Colonic mucosa (tissue), 4 donors: ENCODE measurements around the gene INTS11. TPM values are rescaled to one million over a fixed set of nuclear protein-coding genes. Genes with fewer than 3 reads are reported as not detected.
"Not testable (repeated sequence)": the region's sequence is repeated elsewhere in the genome, so short reads cannot be mapped to it uniquely, and the experiment has no call there.

Experiments used
- DNase-seq: peaks from one replicate; pipeline ENCODE4 v3.0.0-alpha.2; 2020
- H3K27ac ChIP-seq: fragments of 200-600 bp; one replicate; pipeline ENCODE4 v1.8.0; 2021
- H3K27me3 ChIP-seq: fragments of 200-600 bp; one replicate; pipeline ENCODE4 v1.8.0; 2021
- H3K36me3 ChIP-seq: fragments of 200-600 bp; one replicate; pipeline ENCODE4 v1.8.0; 2021
- H3K4me1 ChIP-seq: fragments of 200-600 bp; one replicate; pipeline ENCODE4 v1.8.0; 2021; ENCODE audit warnings: mild to moderate bottlenecking
- H3K4me3 ChIP-seq: fragments of 200-600 bp; one replicate; pipeline ENCODE4 v1.8.0; 2021
- H3K9ac ChIP-seq, 2 donors: one replicate each; pipeline ENCODE4 v1.7.0; 2013; ENCODE audit warnings: control low read depth in 2 of 2, low read depth in 2 of 2, low read length in 2 of 2
- H3K9me3 ChIP-seq: fragments of 200-600 bp; one replicate; pipeline ENCODE4 v1.8.0; 2021
- intact Hi-C: fragments of 100-400 bp; cut with DNase I; formaldehyde crosslinking; loops from one replicate; pipeline ENCODE4 v1.14.1; 2022
- total RNA-seq, 2 donors: library from RNA; stranded (reverse); fragmentation: NEBNext Ultra II Directional in 1 of 2; extraction: Animal tissue kit (Norgen Biotek cat#: 25700) in 1 of 2; gene quantifications; one replicate each; pipeline ENCODE4 v1.2.1, GENCODE V29; 2021
- TF ChIP-seq, protein P1 (sequence below): fragments of 200-600 bp; IDR thresholded peaks from one replicate; pipeline ENCODE4 v1.8.0; 2022; ENCODE audit warnings: antibody characterized with exemption, mild to moderate bottlenecking
- donor health status: healthy.
- donor health status: DM: no; HTN: no; CAD: no.
- donor health status: DM: no; HTN: no; CAD: no.

INTS11 gene
- total RNA-seq, 2 donors from 2014 or later: 70.6 to 126 TPM

DNA sequence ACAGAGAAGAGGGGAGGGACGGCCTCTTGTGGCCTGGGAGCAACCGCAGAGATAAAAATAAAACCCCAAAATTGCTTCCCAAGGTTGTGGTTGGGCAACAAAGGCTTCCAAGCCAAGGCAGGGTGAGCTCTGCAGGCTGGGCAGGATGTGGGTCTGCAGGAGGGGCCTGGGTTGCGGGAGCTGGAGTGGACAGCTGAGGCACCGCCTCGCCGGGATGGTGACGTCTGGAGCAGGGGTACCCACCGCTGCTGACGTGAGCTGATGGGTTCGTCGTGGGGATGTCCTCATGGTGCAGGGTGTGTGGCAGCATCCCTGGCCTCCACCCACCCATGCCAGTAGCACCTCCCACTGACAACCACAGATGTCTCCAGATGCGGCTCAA lies 46.9 kb upstream of the INTS11 start:
- Histone ChIP-seq H3K27me3 (no peaks in the 10 kb centered on the region), H3K4me3 (no peak overlapping the region), H3K36me3 (no peaks in the 10 kb centered on the region), H3K27ac (no peak overlapping the region), H3K4me1 (peaks cover 23% of the 10 kb centered on the region), H3K9ac (no peak overlapping the region), H3K9me3 (no peaks in the 10 kb centered on the region)
- no peak for DNase-seq
- intact Hi-C loops: no loop called here
- TF ChIP-seq, protein P1, sequence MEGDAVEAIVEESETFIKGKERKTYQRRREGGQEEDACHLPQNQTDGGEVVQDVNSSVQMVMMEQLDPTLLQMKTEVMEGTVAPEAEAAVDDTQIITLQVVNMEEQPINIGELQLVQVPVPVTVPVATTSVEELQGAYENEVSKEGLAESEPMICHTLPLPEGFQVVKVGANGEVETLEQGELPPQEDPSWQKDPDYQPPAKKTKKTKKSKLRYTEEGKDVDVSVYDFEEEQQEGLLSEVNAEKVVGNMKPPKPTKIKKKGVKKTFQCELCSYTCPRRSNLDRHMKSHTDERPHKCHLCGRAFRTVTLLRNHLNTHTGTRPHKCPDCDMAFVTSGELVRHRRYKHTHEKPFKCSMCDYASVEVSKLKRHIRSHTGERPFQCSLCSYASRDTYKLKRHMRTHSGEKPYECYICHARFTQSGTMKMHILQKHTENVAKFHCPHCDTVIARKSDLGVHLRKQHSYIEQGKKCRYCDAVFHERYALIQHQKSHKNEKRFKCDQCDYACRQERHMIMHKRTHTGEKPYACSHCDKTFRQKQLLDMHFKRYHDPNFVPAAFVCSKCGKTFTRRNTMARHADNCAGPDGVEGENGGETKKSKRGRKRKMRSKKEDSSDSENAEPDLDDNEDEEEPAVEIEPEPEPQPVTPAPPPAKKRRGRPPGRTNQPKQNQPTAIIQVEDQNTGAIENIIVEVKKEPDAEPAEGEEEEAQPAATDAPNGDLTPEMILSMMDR: no peak

DNA sequence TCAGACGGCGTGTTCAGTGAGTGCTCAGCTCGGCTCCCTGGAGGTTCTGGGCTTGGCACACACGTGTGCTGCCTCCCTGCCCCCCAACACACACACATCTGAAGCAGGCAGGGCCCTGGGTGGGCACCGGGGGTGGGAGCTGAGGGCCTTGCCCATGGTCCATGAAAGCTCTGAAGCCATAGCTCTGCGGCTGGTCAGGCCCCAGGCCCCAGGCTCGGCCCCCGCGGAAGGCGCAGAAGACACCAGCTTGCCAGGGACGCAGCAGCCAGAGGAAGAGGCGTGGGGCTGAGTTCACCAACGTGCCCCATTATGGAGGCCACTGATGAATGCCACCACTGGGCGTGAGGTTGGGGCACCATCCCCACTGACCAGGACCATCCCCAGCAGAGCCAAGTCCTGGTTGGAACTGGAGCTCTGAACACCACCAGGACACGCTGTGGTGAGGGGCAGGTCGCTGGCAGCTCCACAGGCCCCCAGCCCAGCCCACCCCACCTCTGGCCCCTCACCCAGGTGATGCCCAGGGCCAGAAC lies 46.4 kb upstream of the INTS11 start:
- DNase-seq: no peak
- H3K9ac ChIP-seq: no peak overlapping the region

DNA sequence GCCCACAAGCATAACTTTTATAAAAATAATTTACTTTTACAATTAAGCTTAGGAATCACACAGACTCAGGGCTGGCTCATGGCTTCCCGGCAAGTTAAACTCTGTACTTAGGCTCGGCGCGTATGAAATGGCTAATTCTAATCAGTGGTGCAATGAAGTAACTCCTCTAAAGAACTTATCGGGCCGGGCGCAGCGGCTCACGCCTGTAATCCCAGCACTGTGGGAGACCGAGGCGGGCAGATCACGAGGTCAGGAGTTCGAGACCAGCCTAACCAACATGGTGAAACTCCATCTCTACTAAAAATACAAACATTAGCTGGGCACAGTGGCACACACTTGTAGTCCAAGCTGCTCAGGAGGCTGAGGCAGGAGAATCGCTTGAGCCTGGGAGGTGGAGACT lies 45.6 kb upstream of the INTS11 start:
- DNase-seq, H3K4me3 ChIP-seq, H3K36me3 ChIP-seq, H3K9me3 ChIP-seq, H3K27me3 ChIP-seq, intact Hi-C loops, H3K9ac ChIP-seq, H3K27ac ChIP-seq: not testable (repeated sequence)
- H3K4me1 ChIP-seq: peaks cover 19% of the 10 kb centered on the region

More for the DNA sequence above, 46.4 kb upstream of the INTS11 start:
- TF ChIP-seq, protein P1: no peak
- intact Hi-C loops: no loop called here
- Histone ChIP-seq H3K4me1 (peaks cover 20% of the 10 kb centered on the region), H3K27ac (no peak overlapping the region), H3K36me3 (no peaks in the 10 kb centered on the region), H3K4me3 (no peak overlapping the region), H3K27me3 (no peaks in the 10 kb centered on the region), H3K9me3 (no peaks in the 10 kb centered on the region)

DNA sequence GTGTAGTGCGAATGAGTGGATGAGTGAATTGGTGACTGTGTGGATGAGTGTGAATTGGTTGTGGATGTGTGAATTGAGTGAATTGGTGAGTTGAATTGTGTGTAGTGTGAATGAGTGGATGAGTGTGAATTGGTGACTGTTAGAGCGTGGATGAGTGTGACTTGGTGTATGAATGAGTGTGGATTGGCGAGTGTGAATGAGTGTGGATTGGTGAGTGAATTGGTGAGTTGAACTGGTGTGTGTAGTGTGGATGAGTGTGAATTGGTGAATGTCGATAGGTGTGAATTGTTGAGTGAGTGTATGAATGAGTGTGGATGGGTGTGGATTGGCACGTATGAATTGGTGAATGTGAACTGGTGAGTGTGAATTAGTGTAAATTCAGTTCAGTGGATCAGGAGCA lies 42.9 kb upstream of the INTS11 start:
- no peak overlapping the region for H3K4me3 ChIP-seq
- no peaks in the 10 kb centered on the region for H3K9me3 ChIP-seq
- no peaks in the 10 kb centered on the region for H3K36me3 ChIP-seq
- H3K4me1 ChIP-seq: peaks cover 4% of the 10 kb centered on the region
- no peak for DNase-seq
- TF ChIP-seq, protein P1: no peak
- H3K9ac ChIP-seq: no peak overlapping the region
- H3K27me3 ChIP-seq: no peaks in the 10 kb centered on the region
- no peak overlapping the region for H3K27ac ChIP-seq
- intact Hi-C loops: no loop called here

DNA sequence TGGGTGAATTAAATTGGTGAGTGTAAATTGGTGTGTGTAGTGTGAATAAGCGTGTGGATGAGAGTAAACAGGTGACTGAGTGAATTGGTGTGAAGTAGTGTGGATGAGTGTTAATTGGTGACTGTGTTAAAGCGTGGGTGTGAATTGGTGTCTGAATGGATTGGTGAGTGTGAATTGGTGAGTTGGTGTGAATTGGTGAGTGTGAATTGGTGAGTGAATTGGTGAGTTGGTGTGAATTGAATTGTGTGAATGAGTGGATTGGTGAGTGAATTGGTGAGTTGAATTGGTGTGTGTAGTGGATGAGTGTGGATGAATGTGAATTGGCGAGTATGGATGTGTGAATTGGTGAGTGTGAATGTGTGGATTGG lies 42.2 kb upstream of the INTS11 start:
- intact Hi-C loops: no loop called here
- TF ChIP-seq, protein P1: no peak
- Histone ChIP-seq H3K27ac (no peak overlapping the region), H3K9me3 (no peaks in the 10 kb centered on the region), H3K36me3 (no peaks in the 10 kb centered on the region), H3K4me3 (no peak overlapping the region), H3K9ac (no peak overlapping the region), H3K27me3 (no peaks in the 10 kb centered on the region), H3K4me1 (no peaks in the 10 kb centered on the region)
- no peak for DNase-seq

DNA sequence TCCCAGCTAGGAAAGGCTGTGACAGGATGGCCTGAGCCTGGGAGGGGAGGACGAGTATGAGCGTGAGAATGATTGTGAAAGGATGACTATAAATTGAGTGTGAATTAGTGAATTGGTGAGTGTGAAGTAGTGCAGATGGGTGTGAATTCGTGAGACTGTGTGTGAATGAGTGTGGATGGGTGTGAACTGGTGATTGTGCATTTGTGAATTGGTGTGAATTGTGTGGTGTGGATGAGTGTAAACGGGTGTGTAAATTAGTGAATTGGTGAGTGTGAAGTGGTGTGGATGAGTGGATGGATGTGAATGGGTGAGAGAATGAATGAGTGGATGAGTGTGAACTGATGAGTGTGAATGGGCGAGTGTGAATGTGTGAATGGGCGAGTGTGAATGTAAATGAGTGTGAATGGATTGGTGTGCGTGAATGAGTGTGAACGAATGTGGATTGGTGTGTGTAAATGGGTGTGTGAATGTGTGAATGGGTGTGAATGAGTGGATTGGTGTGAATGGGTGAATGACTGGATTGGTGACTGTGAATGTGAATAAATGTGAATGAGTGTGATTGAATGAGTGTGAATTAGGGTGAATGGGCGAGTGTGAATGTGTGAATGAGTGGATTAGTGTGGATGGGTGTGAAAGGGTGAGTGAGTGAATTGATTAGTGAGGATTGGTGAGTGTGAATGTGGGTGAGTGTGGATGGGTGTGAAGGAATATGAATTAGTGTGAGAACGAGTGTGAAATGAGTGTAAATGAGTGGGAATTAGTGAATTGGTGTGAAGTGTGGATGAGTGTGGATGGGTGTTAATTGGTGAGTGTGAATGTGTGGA lies 41.6 kb upstream of the INTS11 start:
- H3K9ac ChIP-seq: no peak overlapping the region
- intact Hi-C loops: no loop called here
- no peak overlapping the region for H3K4me3 ChIP-seq
- no peaks in the 10 kb centered on the region for H3K27me3 ChIP-seq
- no peak for DNase-seq
- TF ChIP-seq, protein P1: no peak
- H3K36me3 ChIP-seq: no peaks in the 10 kb centered on the region
- no peak overlapping the region for H3K27ac ChIP-seq
- H3K9me3 ChIP-seq: no peaks in the 10 kb centered on the region
- H3K4me1 ChIP-seq: no peaks in the 10 kb centered on the region
